Hepatic stellate cell (primary cell): ENCODE data around the gene STXBP6.
"Not testable (repeated sequence)": the region's sequence is repeated elsewhere in the genome, so short reads cannot be mapped to it uniquely, and the experiment has no call there.

ENCODE experiments used
- DNase-seq: peaks from one replicate; pipeline ENCODE4 v3.0.0; 2011; ENCODE audit warnings: low spot score

The STXBP6 gene

GRCh38 chr14:24954700-24955037, 95.3 kb downstream of the STXBP6 start:
- DNase-seq, result no peak

GRCh38 chr14:24954037-24954699, 95.8 kb downstream of the STXBP6 start:
- DNase-seq, result no peak

- no peak for DNase-seq
These were observed 96.9 kb downstream of the STXBP6 start for GRCh38 chr14:24952851-24953666.

GRCh38 chr14:24948261-24948847, 101.6 kb downstream of the STXBP6 start:
- no peak for DNase-seq

GRCh38 chr14:24947131-24947530, 102.8 kb downstream of the STXBP6 start:
- no peak for DNase-seq

- DNase-seq, result no peak
These were observed 105.1 kb downstream of the STXBP6 start for GRCh38 chr14:24944800-24945199.

- no peak for DNase-seq
These were observed 106.9 kb downstream of the STXBP6 start for GRCh38 chr14:24943024-24943423.

- DNase-seq, result no peak
These were observed 108.2 kb downstream of the STXBP6 start for GRCh38 chr14:24941719-24942118.

- no peak for DNase-seq
These were observed 109.6 kb downstream of the STXBP6 start for GRCh38 chr14:24940213-24940783.

GRCh38 chr14:24938593-24938992, 111.4 kb downstream of the STXBP6 start:
- no peak for DNase-seq

- DNase-seq, result no peak
These were observed 112.6 kb downstream of the STXBP6 start for GRCh38 chr14:24937300-24937699.

- not testable (repeated sequence) for DNase-seq
These were observed 113.2 kb downstream of the STXBP6 start for GRCh38 chr14:24936773-24937172.

- DNase-seq, result no peak
These were observed 114.2 kb downstream of the STXBP6 start for GRCh38 chr14:24935796-24936195.

- DNase-seq, result no peak
These were observed 121.5 kb downstream of the STXBP6 start for GRCh38 chr14:24928386-24928900.

GRCh38 chr14:24927809-24928208, 122.1 kb downstream of the STXBP6 start:
- DNase-seq, result no peak

- no peak for DNase-seq
These were observed 124.1 kb downstream of the STXBP6 start for GRCh38 chr14:24925771-24926374.

GRCh38 chr14:24924544-24924943, 125.4 kb downstream of the STXBP6 start:
- DNase-seq, result no peak

GRCh38 chr14:24921903-24922302, 128.0 kb downstream of the STXBP6 start:
- DNase-seq, result no peak

- no peak for DNase-seq
These were observed 129.5 kb downstream of the STXBP6 start for GRCh38 chr14:24920265-24921075.

GRCh38 chr14:24918822-24919221, 131.1 kb downstream of the STXBP6 start:
- DNase-seq, result no peak

- DNase-seq, result no peak
These were observed 133.9 kb downstream of the STXBP6 start for GRCh38 chr14:24915958-24916595.
